Renal pelvis (tissue), 4 donors: ENCODE measurements around the gene MYBPC3. TPM values are rescaled to one million over a fixed set of nuclear protein-coding genes. Genes with fewer than 3 reads are reported as not detected.
"Not testable (repeated sequence)": the region's sequence is repeated elsewhere in the genome, so short reads cannot be mapped to it uniquely, and the experiment has no call there.

Source experiments
- DNase-seq: peaks from one replicate; pipeline ENCODE4 v3.0.0-alpha.2; 2013
- polyA plus RNA-seq, 3 donors: library from polyadenylated mRNA; unstranded; fragments of 120-200 nt; gene quantifications; one replicate each; pipeline ENCODE4 v1.2.1, GENCODE V29; 2013; ENCODE audit not compliant: insufficient read length in 3 of 3

MYBPC3 gene
- polyA plus RNA-seq, 3 donors: 0.07 to 0.14 (median 0.10) TPM

- DNase-seq: no peak
Observed at GRCh38 chr11:47325271-47326041, 27.0 kb downstream of the MYBPC3 start.

GRCh38 chr11:47324520-47324919 is 28.0 kb downstream of the MYBPC3 start:
- DNase-seq: no peak

- DNase-seq: no peak
Observed at GRCh38 chr11:47318166-47318565, 34.3 kb downstream of the MYBPC3 start.

- DNase-seq: no peak
Observed at GRCh38 chr11:47317064-47317828, 35.3 kb downstream of the MYBPC3 start.

- DNase-seq: not testable (repeated sequence)
Observed at GRCh38 chr11:47316501-47316900, 36.0 kb downstream of the MYBPC3 start.

- DNase-seq: no peak
Observed at GRCh38 chr11:47314992-47315391, 37.5 kb downstream of the MYBPC3 start.

- DNase-seq: no peak
Observed at GRCh38 chr11:47308050-47308823, 44.3 kb downstream of the MYBPC3 start.

- DNase-seq: no peak
Observed at GRCh38 chr11:47306484-47306844, 46.0 kb downstream of the MYBPC3 start.

- no peak for DNase-seq
Observed at GRCh38 chr11:47305734-47306483, 46.6 kb downstream of the MYBPC3 start.

GRCh38 chr11:47302853-47303252 is 49.6 kb downstream of the MYBPC3 start:
- DNase-seq: no peak

GRCh38 chr11:47299078-47299477 is 53.4 kb downstream of the MYBPC3 start:
- DNase-seq: no peak

- DNase-seq: no peak
Observed at GRCh38 chr11:47296045-47296444, 56.5 kb downstream of the MYBPC3 start.

- DNase-seq: no peak
Observed at GRCh38 chr11:47295385-47295784, 57.1 kb downstream of the MYBPC3 start.

GRCh38 chr11:47289856-47290255 is 62.6 kb downstream of the MYBPC3 start:
- DNase-seq: no peak

GRCh38 chr11:47288066-47288465 is 64.4 kb downstream of the MYBPC3 start:
- DNase-seq: no peak

- no peak for DNase-seq
Observed at GRCh38 chr11:47285969-47286770, 66.3 kb downstream of the MYBPC3 start.

GRCh38 chr11:47284151-47284550 is 68.4 kb downstream of the MYBPC3 start:
- DNase-seq: no peak

- DNase-seq: no peak
Observed at GRCh38 chr11:47282462-47282861, 70.0 kb downstream of the MYBPC3 start.
